CD4-positive, alpha-beta memory T cell (primary cell): ENCODE measurements around the gene WWP2. TPM values are rescaled to one million over a fixed set of nuclear protein-coding genes. Genes with fewer than 3 reads are reported as not detected.
"Not testable (repeated sequence)": the region's sequence is repeated elsewhere in the genome, so short reads cannot be mapped to it uniquely, and the experiment has no call there.

Experiments used
- CTCF ChIA-PET: fragments of 350-600 bp; sonication (Branson Sonifier 250); formaldehyde crosslinking; loops from one replicate; lab custom pipeline; 2021; ENCODE audit warnings: inconsistent platforms; ENCODE audit not compliant: partially characterized antibody; lab: Charles Lee
- POLR2A ChIA-PET: fragments of 350-600 bp; sonication (Branson Sonifier 250); formaldehyde crosslinking; loops from one replicate; lab custom pipeline; 2021; ENCODE audit not compliant: partially characterized antibody; lab: Charles Lee
- DNase-seq, 5 donors: peaks; one replicate each; pipeline versions ENCODE4 v3.0.0 to v3.0.0-alpha.2; 2020 to 2022; ENCODE audit warnings: mixed read lengths in 1 of 5
- H3K27ac ChIP-seq: one replicate; pipeline ENCODE4 v1.7.0; 2013; ENCODE audit warnings: low read depth, low read length
- H3K27me3 ChIP-seq: 2 replicates; pipeline ENCODE4 v1.7.0; 2013; ENCODE audit warnings: mild to moderate bottlenecking, low read length, moderate library complexity; ENCODE audit not compliant: insufficient read depth
- H3K36me3 ChIP-seq: 2 replicates; pipeline ENCODE4 v1.7.0; 2013; ENCODE audit warnings: mild to moderate bottlenecking, low read length, moderate library complexity; ENCODE audit not compliant: insufficient read depth
- H3K4me1 ChIP-seq: 2 replicates; pipeline ENCODE4 v1.7.0; 2013; ENCODE audit warnings: mild to moderate bottlenecking, low read length, moderate library complexity; ENCODE audit not compliant: insufficient read depth
- H3K4me3 ChIP-seq, 2 donors: one replicate each; pipeline ENCODE4 v1.7.0; 2013; ENCODE audit warnings: low read length in 2 of 2, mild to moderate bottlenecking in 1 of 2
- H3K9me3 ChIP-seq, 2 donors: one replicate each; pipeline ENCODE4 v1.7.0; 2013; ENCODE audit warnings: low read length in 2 of 2, control low read depth in 1 of 2; ENCODE audit not compliant: control insufficient read depth in 1 of 2
- H3K27ac Mint-ChIP-seq, 7 donors: one replicate each; pipeline ENCODE4 v1.8.0; 2020 to 2021; ENCODE audit warnings: mixed read lengths in 7 of 7, mild to moderate bottlenecking in 6 of 7, inconsistent platforms in 3 of 7, moderate library complexity in 3 of 7
- H3K27me3 Mint-ChIP-seq, 2 donors: one replicate each; pipeline ENCODE4 v1.8.0; 2020 to 2021; ENCODE audit warnings: mixed read lengths in 2 of 2
- H3K36me3 Mint-ChIP-seq, 2 donors: one replicate each; pipeline ENCODE4 v1.8.0; 2020 to 2021; ENCODE audit warnings: mixed read lengths in 2 of 2, inconsistent platforms in 1 of 2, mild to moderate bottlenecking in 1 of 2
- H3K4me1 Mint-ChIP-seq, 4 donors: one replicate each; pipeline ENCODE4 v1.8.0; 2020 to 2021; ENCODE audit warnings: mixed read lengths in 4 of 4, mild to moderate bottlenecking in 1 of 4
- H3K4me3 Mint-ChIP-seq, 8 donors: one replicate each; pipeline ENCODE4 v1.8.0; 2020 to 2021; ENCODE audit warnings: mixed read lengths in 8 of 8, mild to moderate bottlenecking in 7 of 8, moderate library complexity in 6 of 8, inconsistent platforms in 3 of 8
- H3K9me3 Mint-ChIP-seq, 8 donors: one replicate each; pipeline ENCODE4 v1.8.0; 2020 to 2021; ENCODE audit warnings: mixed read lengths in 8 of 8, mild to moderate bottlenecking in 5 of 8, inconsistent platforms in 3 of 8, moderate library complexity in 1 of 8
- intact Hi-C: fragments of 100-400 bp; cut with micrococcal nuclease; formaldehyde crosslinking; loops from one replicate; pipeline ENCODE4 v1.15.1; 2023
- polyA plus RNA-seq, 2 donors: library from polyadenylated mRNA; unstranded; fragments of 300-500 nt; fragmentation: Illumina TruSeq; gene quantifications; one replicate each; pipeline ENCODE4 v1.2.3, GENCODE V29; 2021
- total RNA-seq, 2 experiments: library from RNA; stranded (reverse); gene quantifications; one replicate each; pipeline ENCODE4 v1.2.3, GENCODE V29; 2021

WWP2 gene
- total and polyA plus RNA-seq, 4 experiments from 2014 or later = 27.8 to 77.0 (median 62.8) TPM

GRCh38 chr16:69724414-69724873 is 37.7 kb upstream of the WWP2 start:
- peaks cover 13 to 37% (median 16%) of the 10 kb centered on the region in 4 donors for H3K4me1 Mint-ChIP-seq
- H3K9me3 Mint-ChIP-seq = no peaks in the 10 kb centered on the region
- Histone ChIP-seq H3K4me1 (peaks cover 20% of the 10 kb centered on the region), H3K36me3 (no peaks in the 10 kb centered on the region), H3K27ac (no peak overlapping the region), H3K9me3 (no peaks in the 10 kb centered on the region), H3K4me3 (no peak overlapping the region), H3K27me3 (no peaks in the 10 kb centered on the region)
- DNase-seq = no peak
- ChIA-PET CTCF (interaction anchor here (0.6 to 7.8 kb wide), 7 partner anchors 11 to 328 kb away, joined by 3 to 72 read pairs (median 4); partner anchors contain the start of genes NOB1 and WWP2), POLR2A (interaction anchor here (5.8 kb wide), 1 partner anchor 29 kb away, joined by 71 read pairs; the partner anchor contains the start of gene NOB1)
- intact Hi-C loops = no loop called here
- no peaks in the 10 kb centered on the region for H3K27me3 Mint-ChIP-seq
- no peaks in the 10 kb centered on the region for H3K36me3 Mint-ChIP-seq
- H3K27ac Mint-ChIP-seq = peak overlapping the region in 4 of 7 donors; percentile 35 to 85 (median 64)
- H3K4me3 Mint-ChIP-seq = peak overlapping the region in 1 of 8 donors; percentile 18

DNA sequence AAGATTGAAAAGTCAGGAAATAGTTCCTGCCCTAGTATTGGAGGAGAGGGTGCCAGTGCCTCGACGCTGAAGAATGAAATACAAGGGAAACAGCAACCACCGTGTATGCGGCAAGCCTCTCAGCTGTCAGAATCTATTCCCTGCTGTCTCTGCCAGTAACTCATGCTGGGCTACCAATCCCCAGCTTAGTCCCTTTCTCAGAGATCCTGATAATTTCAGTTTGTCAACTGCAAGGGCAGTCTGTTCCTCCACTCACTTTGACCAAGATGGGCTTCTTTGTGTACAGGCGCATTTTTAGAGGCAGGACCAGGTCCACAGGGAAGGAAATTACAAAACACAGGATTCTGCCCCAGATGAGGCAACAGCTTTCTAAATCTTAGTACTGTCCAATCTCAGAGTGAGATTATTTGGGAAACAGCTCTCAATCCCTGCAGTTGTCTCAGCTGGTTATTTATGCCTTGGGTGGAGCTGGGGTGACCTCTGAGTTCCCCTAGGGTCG is 37.1 kb upstream of the WWP2 start:
- Histone ChIP-seq H3K27me3 (no peaks in the 10 kb centered on the region), H3K27ac (no peak overlapping the region), H3K9me3 (no peaks in the 10 kb centered on the region), H3K4me3 (no peak overlapping the region), H3K4me1 (peaks cover 20% of the 10 kb centered on the region), H3K36me3 (no peaks in the 10 kb centered on the region)
- H3K27me3 Mint-ChIP-seq = no peaks in the 10 kb centered on the region
- peak overlapping the region in 6 of 8 donors; percentile 18 to 96 (median 47) for H3K4me3 Mint-ChIP-seq
- H3K9me3 Mint-ChIP-seq = no peaks in the 10 kb centered on the region
- intact Hi-C loops = no loop called here
- H3K36me3 Mint-ChIP-seq = no peaks in the 10 kb centered on the region
- H3K27ac Mint-ChIP-seq = peak overlapping the region in 6 of 7 donors; percentile 18 to 85 (median 50)
- CTCF ChIA-PET = interaction anchor here (0.6 to 7.8 kb wide), 7 partner anchors 12 to 329 kb away, joined by 3 to 72 read pairs (median 4); partner anchors contain the start of genes NOB1 and WWP2
- POLR2A ChIA-PET = interaction anchor here (1.6 to 5.8 kb wide), 3 partner anchors 7 to 29 kb away, joined by 6 to 71 read pairs (median 7); partner anchors contain the start of gene NOB1
- H3K4me1 Mint-ChIP-seq = peaks cover 13 to 37% (median 16%) of the 10 kb centered on the region in 4 donors
- DNase-seq = no peak

DNA sequence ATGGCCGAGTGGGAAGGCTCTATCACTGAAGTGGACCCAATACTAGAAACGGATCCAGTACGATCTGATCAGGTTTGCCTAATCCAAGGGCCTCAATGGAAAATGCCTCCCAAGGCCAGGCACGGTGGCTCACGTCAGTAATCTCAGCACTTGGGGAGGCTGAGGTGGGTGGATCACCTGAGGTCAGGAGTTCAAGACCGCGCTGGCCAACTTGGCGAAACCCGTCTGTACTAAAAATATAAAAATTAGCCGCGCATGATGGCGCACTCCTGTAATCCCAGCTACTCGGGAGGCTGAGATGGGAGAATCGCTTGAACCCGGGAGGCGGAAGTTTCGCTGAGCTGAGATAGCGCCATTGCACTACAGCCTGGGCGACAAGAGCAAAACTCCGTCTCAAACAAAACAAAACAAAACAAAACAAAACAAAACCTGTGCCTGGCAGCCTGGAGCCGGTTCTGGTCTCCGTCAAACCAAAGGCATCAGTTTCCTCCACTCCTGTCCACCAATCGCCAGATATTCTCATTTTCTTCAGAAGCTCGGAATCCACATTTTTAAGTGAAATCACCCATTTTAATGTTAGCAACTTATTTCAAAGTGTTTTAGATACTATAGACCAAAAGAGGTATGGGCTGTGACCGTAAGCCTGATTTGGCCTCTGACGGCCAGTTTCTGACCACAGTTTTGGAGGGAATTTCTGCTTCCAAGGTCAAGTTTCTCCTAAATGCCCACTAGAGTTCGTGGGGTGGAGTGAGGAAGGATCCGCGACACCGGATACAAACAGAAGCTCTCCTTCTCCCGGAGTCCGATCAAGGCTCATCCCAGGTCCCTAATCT is 36.4 kb upstream of the WWP2 start:
- H3K4me3 ChIP-seq = peak overlapping the region in 1 of 2 donors; percentile 52
- no peak for DNase-seq
- Mint-ChIP-seq H3K27me3 (no peaks in the 10 kb centered on the region), H3K4me1 (peaks cover 13 to 37% (median 16%) of the 10 kb centered on the region in 4 donors), H3K4me3 (peak overlapping the region; percentile 87 to 97 (median 94)), H3K36me3 (no peaks in the 10 kb centered on the region), H3K9me3 (no peaks in the 10 kb centered on the region), H3K27ac (peak overlapping the region; percentile 85 to 96 (median 92))
- ChIA-PET CTCF (interaction anchor here (3.0 to 7.8 kb wide), 3 partner anchors 17 to 37 kb away, joined by 8 to 72 read pairs (median 48); partner anchors contain the start of genes NOB1 and WWP2), POLR2A (interaction anchor here (0.7 to 5.8 kb wide), 9 partner anchors 8 to 300 kb away, joined by 3 to 71 read pairs (median 5); partner anchors contain the start of genes NOB1 and WWP2)
- H3K9me3 ChIP-seq = no peaks in the 10 kb centered on the region
- intact Hi-C loops = loop anchor here (1.0 kb wide), 2 partner anchors 16 to 29 kb away; partner anchors contain the start of gene NOB1
- no peaks in the 10 kb centered on the region for H3K27me3 ChIP-seq
- peak overlapping the region; percentile 49 for H3K27ac ChIP-seq
- no peaks in the 10 kb centered on the region for H3K36me3 ChIP-seq
- peaks cover 20% of the 10 kb centered on the region for H3K4me1 ChIP-seq

- no peaks in the 10 kb centered on the region for H3K27me3 ChIP-seq
- peak within 1 kb of the TSS; percentile 49 for H3K27ac ChIP-seq
- Mint-ChIP-seq H3K9me3 (no peaks in the 10 kb centered on the region), H3K27me3 (no peaks in the 10 kb centered on the region), H3K4me3 (peak within 1 kb of the TSS; percentile 87 to 97 (median 94)), H3K27ac (peak within 1 kb of the TSS; percentile 85 to 96 (median 92)), H3K36me3 (no peaks in the 10 kb centered on the region), H3K4me1 (peaks cover 13 to 37% (median 16%) of the 10 kb centered on the region in 4 donors)
- H3K36me3 ChIP-seq = no peaks in the 10 kb centered on the region
- H3K9me3 ChIP-seq = no peaks in the 10 kb centered on the region
- CTCF ChIA-PET = interaction anchor here (3.0 to 7.8 kb wide), 3 partner anchors 17 to 36 kb away, joined by 8 to 72 read pairs (median 48); partner anchors contain the start of genes NOB1 and WWP2
- peak; percentile 79 to 86 (median 83) for DNase-seq
- intact Hi-C loops = loop anchor here (1.0 kb wide), 2 partner anchors 17 to 28 kb away; partner anchors contain the start of gene NOB1
- peak within 1 kb of the TSS; percentile 52 to 63 for H3K4me3 ChIP-seq
- peaks cover 20% of the 10 kb centered on the region for H3K4me1 ChIP-seq
- POLR2A ChIA-PET = interaction anchor here (0.7 to 5.8 kb wide), 9 partner anchors 9 to 301 kb away, joined by 3 to 71 read pairs (median 5); partner anchors contain the start of genes NOB1 and WWP2
Measured at GRCh38 chr16:69726313-69727060, 35.6 kb upstream of the WWP2 start, which contains the start of gene NQO1. Gene NQO1, minus strand, starts transcription at chr16:69726560. Its CDS starts 121 bp downstream, at chr16:69726439.

DNA sequence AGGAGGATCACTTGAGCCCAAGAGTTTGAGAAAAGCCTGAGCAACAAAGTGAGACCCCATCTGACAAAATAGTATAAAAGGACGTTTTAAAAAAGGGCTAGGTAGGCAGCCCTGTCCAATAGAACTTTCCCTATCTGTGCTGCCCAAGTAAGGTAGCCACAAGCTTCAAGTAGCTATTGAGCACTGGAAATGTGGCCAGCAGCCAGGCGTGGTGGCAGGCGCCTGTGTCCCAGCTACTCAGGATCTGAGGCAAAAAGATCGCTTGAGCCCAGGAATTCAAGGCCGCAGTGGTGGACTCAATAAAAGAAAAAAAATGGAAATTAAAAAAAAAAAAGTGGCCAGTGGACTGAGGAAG is 34.2 kb upstream of the WWP2 start:
- Histone ChIP-seq H3K27ac (no peak overlapping the region), H3K4me3 (no peak overlapping the region), H3K9me3 (no peaks in the 10 kb centered on the region), H3K36me3 (no peaks in the 10 kb centered on the region), H3K27me3 (no peaks in the 10 kb centered on the region), H3K4me1 (peaks cover 20% of the 10 kb centered on the region)
- H3K27me3 Mint-ChIP-seq = no peaks in the 10 kb centered on the region
- intact Hi-C loops = no loop called here
- no peak for DNase-seq
- ChIA-PET CTCF (interaction anchor here (1.3 to 7.8 kb wide), 3 partner anchors 15 to 27 kb away, joined by 3 to 72 read pairs (median 48); partner anchors contain the start of gene NOB1), POLR2A (interaction anchor here (0.6 to 5.8 kb wide), 4 partner anchors 26 to 332 kb away, joined by 3 to 71 read pairs (median 13); partner anchors contain the start of genes NOB1 and WWP2)
- H3K36me3 Mint-ChIP-seq = no peaks in the 10 kb centered on the region
- peaks cover 13 to 37% (median 16%) of the 10 kb centered on the region in 4 donors for H3K4me1 Mint-ChIP-seq
- H3K9me3 Mint-ChIP-seq = no peaks in the 10 kb centered on the region
- H3K4me3 Mint-ChIP-seq = peak overlapping the region in 4 of 8 donors; percentile 10 to 57 (median 48)
- H3K27ac Mint-ChIP-seq = peak overlapping the region in 2 of 7 donors; percentile 22 to 47

- H3K4me3 ChIP-seq, H3K4me3 Mint-ChIP-seq, H3K9me3 ChIP-seq, intact Hi-C loops, H3K36me3 Mint-ChIP-seq, H3K36me3 ChIP-seq, DNase-seq, H3K27ac Mint-ChIP-seq, H3K9me3 Mint-ChIP-seq, H3K27me3 Mint-ChIP-seq, H3K27me3 ChIP-seq, H3K27ac ChIP-seq: not testable (repeated sequence)
- ChIA-PET POLR2A (interaction anchor here (5.8 kb wide), 1 partner anchor 25 kb away, joined by 71 read pairs; the partner anchor contains the start of gene NOB1), CTCF (interaction anchor here (1.5 to 7.8 kb wide), 3 partner anchors 20 to 201 kb away, joined by 3 to 72 read pairs (median 48); partner anchors contain the start of gene NOB1)
- peaks cover 20% of the 10 kb centered on the region for H3K4me1 ChIP-seq
- H3K4me1 Mint-ChIP-seq = peaks cover 13 to 33% (median 16%) of the 10 kb centered on the region in 4 donors
Measured at GRCh38 chr16:69729030-69729429, 33.1 kb upstream of the WWP2 start.
